ENCODE data around the gene NFKB2.
A peak's percentile ranks its signal among the peaks of the same experiment; 100 is the strongest.

NFKB2 gene

GRCh38 chr10:102382871-102383270, 12.6 kb upstream of the NFKB2 start:
- no peak for DNase-seq (ENCODE audit: low spot score)
- TF ChIP-seq CTCF (IDR thresholded peaks at IDR 0.05; ENCODE audit: extremely low read depth, missing control alignments) = no peak

GRCh38 chr10:102384053-102384452, 11.5 kb upstream of the NFKB2 start:
- no peak for DNase-seq (ENCODE audit: low spot score)
- no peak for TF ChIP-seq CTCF (IDR thresholded peaks at IDR 0.05; ENCODE audit: extremely low read depth, missing control alignments)

- no peak for DNase-seq (ENCODE audit: low spot score)
- TF ChIP-seq CTCF (IDR thresholded peaks at IDR 0.05; ENCODE audit: extremely low read depth, missing control alignments) = no peak
These were observed 10.7 kb upstream of the NFKB2 start for GRCh38 chr10:102384606-102385429.

GRCh38 chr10:102389894-102390293, 5.6 kb upstream of the NFKB2 start:
- DNase-seq (ENCODE audit: low spot score) = no peak
- TF ChIP-seq CTCF (IDR thresholded peaks at IDR 0.05; ENCODE audit: extremely low read depth, missing control alignments) = no peak

- DNase-seq (ENCODE audit: low spot score) = no peak
- no peak for TF ChIP-seq CTCF (IDR thresholded peaks at IDR 0.05; ENCODE audit: extremely low read depth, missing control alignments)
These were observed 3.2 kb upstream of the NFKB2 start for GRCh38 chr10:102392306-102392705.

- no peak for DNase-seq (ENCODE audit: low spot score)
- peak; percentile 64 for TF ChIP-seq CTCF (IDR thresholded peaks at IDR 0.05; ENCODE audit: extremely low read depth, missing control alignments)
These were observed 2.0 kb upstream of the NFKB2 start for GRCh38 chr10:102393411-102394078.

- DNase-seq (ENCODE audit: low spot score) = peak; percentile 98
- no peak for TF ChIP-seq CTCF (IDR thresholded peaks at IDR 0.05; ENCODE audit: extremely low read depth, missing control alignments)
These were observed 1.3 kb upstream of the NFKB2 start for GRCh38 chr10:102394079-102394800.
